GM12878 (cell line): ENCODE measurements around the gene ETV2.

ENCODE experiments used
- ESRRA ChIP-seq: IDR thresholded peaks from 2 replicates; pipeline ENCODE4 v1.6.1; 2012; ENCODE audit warnings: mild to moderate bottlenecking, low read length, improper control_type of control experiment
- WRNIP1 ChIP-seq: IDR thresholded peaks from 2 replicates; pipeline ENCODE4 v1.6.1; 2011; ENCODE audit warnings: low read depth, low read length, improper control_type of control experiment, borderline replicate concordance
- TF ChIP-seq, protein P1 (sequence below): IDR thresholded peaks from 2 replicates; pipeline ENCODE4 v1.6.1; 2012; ENCODE audit warnings: low read depth, low read length, improper control_type of control experiment

DNA sequence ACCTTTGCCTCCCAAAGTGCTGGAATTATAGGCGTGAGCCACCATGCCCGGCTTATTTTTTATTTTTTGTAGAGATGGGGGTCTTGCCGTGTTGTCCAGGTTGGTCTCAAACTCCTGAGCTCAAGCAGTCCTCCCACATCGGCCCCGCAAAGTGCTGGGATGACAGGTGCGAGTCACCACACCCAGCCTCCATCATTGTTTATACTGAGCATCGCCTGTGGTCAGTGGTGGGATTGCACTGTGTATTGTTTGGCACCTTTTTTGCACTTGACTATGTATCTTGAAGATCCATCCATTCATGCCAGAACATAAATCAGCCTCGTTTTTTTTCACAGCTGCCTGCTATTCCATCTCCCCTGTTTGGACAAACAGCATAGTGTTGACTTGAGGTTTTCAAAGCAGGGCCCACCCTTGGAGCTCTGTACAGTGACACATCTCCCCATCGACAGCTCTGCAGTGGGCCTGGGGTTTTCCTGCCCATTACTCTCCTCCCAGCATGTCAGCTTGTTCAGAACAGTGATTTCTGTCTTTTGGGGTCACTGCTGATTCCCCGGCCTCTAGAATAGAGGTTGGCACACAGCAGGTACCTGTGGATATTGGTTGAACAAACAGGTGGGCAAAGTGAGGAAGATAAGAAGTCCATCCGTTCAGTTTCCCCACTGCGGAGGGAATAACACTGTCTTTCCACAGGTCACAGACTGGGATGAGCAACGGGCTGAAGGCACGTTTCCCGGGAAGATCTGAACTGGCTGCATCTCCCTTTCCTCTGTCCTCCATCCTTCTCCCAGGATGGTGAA lies 16.6 kb downstream of the ETV2 start:
- TF ChIP-seq WRNIP1 (no peak), ESRRA (no peak)
- TF ChIP-seq, protein P1, sequence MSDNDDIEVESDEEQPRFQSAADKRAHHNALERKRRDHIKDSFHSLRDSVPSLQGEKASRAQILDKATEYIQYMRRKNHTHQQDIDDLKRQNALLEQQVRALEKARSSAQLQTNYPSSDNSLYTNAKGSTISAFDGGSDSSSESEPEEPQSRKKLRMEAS, result no peak
